KMS-11 (cell line): ENCODE measurements around the gene SPOCK3.

Experiments used
- H2AFZ ChIP-seq: fragments of 200-600 bp; sonication (generic); 2 replicates; pipeline ENCODE4 v1.6.1; 2016; ENCODE audit warnings: antibody characterized with exemption, mixed run types, low read depth
- H3K27ac ChIP-seq: fragments of 200-600 bp; sonication (generic); 2 replicates; pipeline ENCODE4 v1.6.1; 2016; ENCODE audit warnings: mild to moderate bottlenecking, mixed run types
- H3K27me3 ChIP-seq: fragments of 200-600 bp; sonication (generic); 2 replicates; pipeline ENCODE4 v1.6.1; 2017; ENCODE audit warnings: mild to moderate bottlenecking, low read depth, mixed run types, moderate library complexity; ENCODE audit not compliant: insufficient read depth
- H3K36me3 ChIP-seq: fragments of 200-600 bp; sonication (generic); 2 replicates; pipeline ENCODE4 v1.6.1; 2017; ENCODE audit warnings: mild to moderate bottlenecking, mixed run types; ENCODE audit not compliant: insufficient read depth
- H3K4me1 ChIP-seq: fragments of 200-600 bp; sonication (generic); 2 replicates; pipeline ENCODE4 v1.6.1; 2016; ENCODE audit warnings: mild to moderate bottlenecking, low read depth, mixed run types; ENCODE audit not compliant: poor library complexity, severe bottlenecking
- H3K4me2 ChIP-seq: fragments of 200-600 bp; sonication (generic); 2 replicates; pipeline ENCODE4 v1.7.0; 2016; ENCODE audit warnings: mild to moderate bottlenecking, mixed run types
- H3K4me3 ChIP-seq: fragments of 200-600 bp; sonication (generic); IDR thresholded peaks from 2 replicates; pipeline ENCODE4 v1.6.1; 2017; ENCODE audit warnings: low read depth, low read length, mixed read lengths; ENCODE audit not compliant: insufficient read depth
- H3K79me2 ChIP-seq: fragments of 200-600 bp; sonication (generic); 2 replicates; pipeline ENCODE4 v1.6.1; 2016; ENCODE audit warnings: low read depth, mixed run types; ENCODE audit not compliant: insufficient read depth
- H3K9ac ChIP-seq: fragments of 200-600 bp; sonication (generic); 2 replicates; pipeline ENCODE4 v1.6.1; 2016; ENCODE audit warnings: mild to moderate bottlenecking, mixed run types
- H4K20me1 ChIP-seq: fragments of 200-600 bp; sonication (generic); 2 replicates; pipeline ENCODE4 v1.6.1; 2016; ENCODE audit warnings: mild to moderate bottlenecking, mixed run types; ENCODE audit not compliant: insufficient read depth
- CTCF ChIP-seq: fragments of 200-600 bp; sonication (generic); conservative IDR thresholded peaks from 2 replicates; pipeline ENCODE4 v1.6.1; 2017; ENCODE audit warnings: low read depth, mild to moderate bottlenecking, antibody characterized with exemption, low read length, moderate library complexity, mixed read lengths

Gene SPOCK3

GRCh38 chr4:167014944-167015343 is 219.3 kb downstream of the SPOCK3 start:
- H3K36me3 ChIP-seq, result no peaks in the 10 kb centered on the region
- H3K79me2 ChIP-seq, result no peaks in the 10 kb centered on the region
- H3K9ac ChIP-seq, result no peak overlapping the region
- no peaks in the 10 kb centered on the region for H3K4me1 ChIP-seq
- H3K4me2 ChIP-seq, result no peak overlapping the region
- TF ChIP-seq CTCF, result no peak
- no peak overlapping the region for H3K27ac ChIP-seq
- no peak overlapping the region for H3K4me3 ChIP-seq
- no peaks in the 10 kb centered on the region for H4K20me1 ChIP-seq
- no peaks in the 10 kb centered on the region for H3K27me3 ChIP-seq
- H2AFZ ChIP-seq, result no peak overlapping the region

DNA sequence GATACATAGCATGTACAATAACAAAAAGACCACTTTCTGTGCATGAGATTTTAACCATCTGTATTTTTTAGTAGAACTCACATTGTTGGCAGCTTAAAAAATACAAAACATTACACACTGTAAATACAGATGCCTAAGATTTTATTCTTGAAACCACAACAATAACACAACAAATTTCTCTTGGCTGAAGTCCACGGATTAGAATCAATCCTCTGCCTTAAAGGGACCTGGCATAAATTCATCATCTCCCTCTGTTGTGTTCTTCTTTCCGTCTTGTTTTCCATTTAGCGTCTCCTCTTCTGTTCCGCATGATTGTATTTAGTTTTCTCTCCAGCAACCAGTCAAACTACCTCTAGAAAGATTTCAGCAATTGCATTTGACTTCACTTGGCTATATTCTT is 231.0 kb downstream of the SPOCK3 start:
- Histone ChIP-seq H2AFZ (no peak overlapping the region), H3K36me3 (no peaks in the 10 kb centered on the region), H3K4me2 (no peak overlapping the region), H3K79me2 (no peaks in the 10 kb centered on the region), H3K4me1 (no peaks in the 10 kb centered on the region), H3K4me3 (no peak overlapping the region), H3K27ac (no peak overlapping the region), H3K9ac (no peak overlapping the region), H3K27me3 (no peaks in the 10 kb centered on the region), H4K20me1 (no peaks in the 10 kb centered on the region)
- TF ChIP-seq CTCF, result no peak

DNA sequence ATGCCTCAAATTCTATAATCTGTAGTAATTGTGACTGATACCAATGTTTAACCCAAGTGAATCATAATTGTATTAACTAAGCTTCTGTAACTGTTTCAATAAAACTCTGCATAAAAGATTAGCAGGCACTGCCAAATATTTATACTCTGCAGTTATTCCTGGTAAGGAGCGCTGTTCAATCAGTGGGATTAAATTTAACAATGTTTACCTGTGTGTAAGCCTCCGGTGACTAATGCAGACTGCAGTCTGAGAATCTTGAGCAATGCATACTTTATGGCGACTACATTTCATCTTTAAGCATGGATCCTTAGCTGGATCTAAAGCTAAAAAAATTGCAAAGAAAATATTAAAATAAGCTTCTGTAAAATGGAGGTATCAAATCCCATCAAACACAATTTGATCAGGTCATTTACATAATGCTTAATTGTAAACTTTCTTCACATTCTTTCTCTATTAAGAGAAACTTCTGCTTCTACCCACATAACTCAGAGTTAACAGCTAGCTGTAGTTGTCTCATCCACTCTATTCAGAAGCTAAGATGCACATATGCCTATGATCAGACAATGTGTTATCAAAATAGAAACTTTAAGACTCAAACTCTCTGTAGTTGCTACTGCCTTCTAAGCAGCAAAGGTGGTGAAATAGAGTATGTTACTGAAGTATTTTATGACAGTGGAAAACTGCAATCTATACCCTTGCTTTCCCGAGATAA is 234.0 kb downstream of the SPOCK3 start:
- Histone ChIP-seq H3K4me2 (no peak overlapping the region), H4K20me1 (no peaks in the 10 kb centered on the region), H2AFZ (no peak overlapping the region), H3K36me3 (no peaks in the 10 kb centered on the region), H3K79me2 (no peaks in the 10 kb centered on the region), H3K4me3 (no peak overlapping the region), H3K27ac (no peak overlapping the region), H3K27me3 (no peaks in the 10 kb centered on the region), H3K9ac (no peak overlapping the region), H3K4me1 (no peaks in the 10 kb centered on the region)
- TF ChIP-seq CTCF, result no peak

- Histone ChIP-seq H3K4me2 (no peak overlapping the region), H2AFZ (no peak overlapping the region), H3K4me1 (no peaks in the 10 kb centered on the region), H4K20me1 (no peaks in the 10 kb centered on the region), H3K4me3 (no peak overlapping the region), H3K79me2 (no peaks in the 10 kb centered on the region), H3K27me3 (no peaks in the 10 kb centered on the region), H3K9ac (no peak overlapping the region), H3K36me3 (no peaks in the 10 kb centered on the region), H3K27ac (no peak overlapping the region)
- no peak for TF ChIP-seq CTCF
Observed at GRCh38 chr4:166996216-166996615, 238.1 kb downstream of the SPOCK3 start.
